ENCODE measurements around the gene CAPZB.
"Not testable (repeated sequence)": the region's sequence is repeated elsewhere in the genome, so short reads cannot be mapped to it uniquely, and the experiment has no call there.

The CAPZB gene

DNA sequence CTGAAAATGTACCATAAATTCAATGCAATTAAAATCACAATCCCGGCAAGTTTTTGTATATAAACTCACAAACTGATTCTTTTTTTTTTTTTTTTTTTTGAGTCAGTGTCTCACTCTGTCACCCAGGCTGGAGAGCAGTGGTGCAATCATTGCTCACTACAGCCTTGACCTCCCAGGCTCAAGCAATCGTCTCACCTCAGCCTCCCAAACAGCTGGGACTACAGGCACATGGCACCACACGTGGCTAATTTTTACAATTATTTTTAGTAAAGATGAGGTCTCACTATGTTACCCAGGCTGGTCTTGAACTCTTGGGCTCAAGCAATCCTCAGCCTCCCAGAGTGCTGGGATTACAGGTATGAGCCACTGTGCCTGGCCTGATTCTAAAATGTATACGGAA, 12.1 kb upstream of the CAPZB start:
- DNase-seq (ENCODE audit: low read depth) = not testable (repeated sequence)

DNA sequence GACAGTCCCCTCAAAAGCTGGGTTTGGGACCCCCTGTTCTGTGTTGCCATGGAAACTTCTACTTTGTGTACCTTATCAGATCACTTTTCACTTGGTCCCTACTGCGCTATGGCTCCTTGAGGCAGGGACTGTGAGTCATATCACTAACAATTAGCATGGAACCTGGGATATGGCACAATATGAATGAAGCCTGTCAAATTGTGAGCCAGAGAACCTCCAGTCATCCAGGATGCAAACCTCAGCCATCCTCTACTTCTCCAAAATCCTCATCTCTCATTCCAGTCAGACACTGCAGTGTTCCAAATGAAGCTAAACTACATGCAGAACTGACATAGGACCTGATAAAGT, 11.2 kb upstream of the CAPZB start:
- DNase-seq (ENCODE audit: low read depth) = no peak

DNA sequence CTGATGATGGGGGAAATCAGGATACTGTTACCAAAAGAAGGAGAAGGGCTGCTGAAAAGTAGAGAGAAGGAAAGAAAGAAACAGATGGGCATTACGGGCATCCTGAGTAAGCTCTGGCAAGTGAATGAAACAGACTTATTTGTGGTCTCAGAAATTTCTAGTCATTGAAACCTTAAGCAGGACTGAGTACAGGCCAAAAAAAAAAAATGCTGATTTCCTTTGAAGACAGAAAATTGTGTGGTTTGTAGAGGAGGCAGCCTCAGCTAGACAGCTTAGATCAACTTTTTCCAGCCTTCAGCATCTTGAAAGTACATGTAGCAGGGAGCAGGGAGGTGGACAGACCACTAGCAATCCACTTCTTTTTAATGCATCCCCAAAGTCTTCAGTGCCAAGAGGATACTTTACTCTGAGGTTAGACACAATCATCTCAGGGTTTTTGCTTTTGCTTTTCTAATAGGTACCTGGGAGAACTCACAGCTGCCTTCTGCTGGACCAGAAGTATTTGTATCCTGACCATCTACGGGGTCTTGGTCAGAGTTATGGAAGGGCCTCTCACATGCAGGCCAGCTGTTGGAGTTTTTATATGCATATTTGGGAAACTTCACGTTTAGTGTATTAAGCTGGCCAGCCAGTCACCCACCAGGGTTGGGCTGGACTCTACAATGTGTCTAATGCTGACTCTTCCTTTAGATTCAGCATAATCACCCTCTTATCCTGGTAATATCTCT, 10.6 kb upstream of the CAPZB start:
- DNase-seq (ENCODE audit: low read depth) = no peak

DNA sequence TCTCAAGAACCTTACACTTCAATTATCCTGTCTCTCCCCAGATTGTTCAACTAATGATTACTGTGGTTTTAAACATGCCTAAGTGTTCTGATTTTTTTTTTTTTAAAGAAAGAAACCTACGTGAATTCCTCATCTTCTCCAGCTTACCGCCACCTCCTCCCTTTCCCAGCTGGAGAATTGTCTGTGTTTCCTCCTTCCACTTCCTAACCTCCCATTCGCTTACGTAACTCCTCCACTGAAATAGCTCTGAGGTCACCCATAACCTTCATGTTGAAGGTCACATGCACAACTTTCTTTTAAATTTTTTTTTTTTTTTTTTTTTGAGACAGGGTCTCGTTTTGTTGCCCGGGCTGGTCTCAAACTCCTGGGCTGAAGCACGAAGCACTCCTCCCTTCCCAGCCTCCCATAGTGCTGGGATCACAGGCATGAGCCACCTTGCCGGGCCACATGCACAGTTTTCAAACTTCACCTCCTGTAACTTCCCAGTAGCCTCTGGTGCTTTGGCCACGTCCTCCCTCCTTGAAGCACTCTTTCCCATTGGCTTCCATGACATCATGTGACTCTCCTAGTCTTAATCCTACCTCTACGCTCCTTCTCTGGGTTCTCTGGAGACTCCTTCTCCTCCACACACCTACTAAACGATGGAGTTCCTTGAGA, 9.8 kb upstream of the CAPZB start:
- no peak for DNase-seq (ENCODE audit: low read depth)

DNA sequence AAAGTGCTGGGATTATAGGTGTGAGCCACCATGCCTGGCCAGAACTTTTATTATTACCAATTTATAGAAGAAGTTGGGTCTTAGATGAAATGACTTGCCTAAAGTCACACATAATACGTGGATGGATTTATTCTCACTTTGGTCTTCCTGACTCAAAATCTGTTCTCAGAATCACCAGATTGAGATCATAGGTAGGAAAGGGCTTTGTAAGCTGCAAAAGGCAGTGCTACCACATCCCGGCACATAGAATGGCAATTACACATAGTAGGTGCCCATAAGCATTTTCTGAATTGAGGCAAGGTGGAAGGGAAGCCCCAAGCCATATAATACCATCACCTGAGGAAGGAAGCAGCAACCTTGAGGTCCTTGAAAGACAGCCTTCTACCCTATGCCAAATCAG, 8.2 kb upstream of the CAPZB start:
- DNase-seq (ENCODE audit: low read depth) = no peak

DNA sequence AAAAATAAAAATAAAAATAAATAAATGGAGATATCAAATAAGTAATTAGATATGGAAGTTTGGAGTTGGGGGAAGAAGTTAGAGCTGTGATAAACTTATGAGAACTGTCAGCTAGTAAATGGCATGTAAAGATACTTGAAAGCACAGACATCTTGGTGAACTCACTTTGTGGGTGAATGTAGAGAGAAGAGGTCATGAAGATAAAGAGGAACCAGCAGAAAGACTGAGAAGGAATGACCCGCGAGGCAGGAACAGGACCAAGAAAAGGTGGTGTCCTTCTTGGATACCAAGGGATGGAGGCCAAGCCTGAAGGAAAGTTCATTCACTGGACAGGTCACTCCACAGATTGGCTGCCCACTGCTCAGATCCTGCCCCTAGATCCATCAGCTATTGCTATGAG, 4.7 kb upstream of the CAPZB start:
- DNase-seq (ENCODE audit: low read depth) = no peak

DNA sequence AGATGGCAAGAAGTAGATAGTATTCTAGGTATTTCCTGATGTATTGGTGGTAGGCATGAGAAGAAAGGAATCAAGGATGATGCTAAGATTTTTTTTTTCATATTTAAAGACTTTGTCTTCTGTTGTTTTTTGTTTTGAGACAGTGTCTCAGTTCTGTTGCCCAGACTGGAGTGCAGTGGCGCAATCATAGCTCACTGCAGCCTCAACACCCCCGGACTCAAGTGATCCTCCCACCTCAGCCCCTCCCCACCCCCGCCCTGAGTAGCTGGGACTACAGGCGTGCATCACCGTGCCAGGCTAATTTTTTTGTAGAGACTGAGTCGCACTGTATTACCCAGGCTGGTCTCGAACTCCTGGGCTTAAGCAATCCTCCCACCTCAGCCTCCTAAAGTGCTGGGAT, 2.8 kb upstream of the CAPZB start:
- no peak for DNase-seq (ENCODE audit: low read depth)

DNA sequence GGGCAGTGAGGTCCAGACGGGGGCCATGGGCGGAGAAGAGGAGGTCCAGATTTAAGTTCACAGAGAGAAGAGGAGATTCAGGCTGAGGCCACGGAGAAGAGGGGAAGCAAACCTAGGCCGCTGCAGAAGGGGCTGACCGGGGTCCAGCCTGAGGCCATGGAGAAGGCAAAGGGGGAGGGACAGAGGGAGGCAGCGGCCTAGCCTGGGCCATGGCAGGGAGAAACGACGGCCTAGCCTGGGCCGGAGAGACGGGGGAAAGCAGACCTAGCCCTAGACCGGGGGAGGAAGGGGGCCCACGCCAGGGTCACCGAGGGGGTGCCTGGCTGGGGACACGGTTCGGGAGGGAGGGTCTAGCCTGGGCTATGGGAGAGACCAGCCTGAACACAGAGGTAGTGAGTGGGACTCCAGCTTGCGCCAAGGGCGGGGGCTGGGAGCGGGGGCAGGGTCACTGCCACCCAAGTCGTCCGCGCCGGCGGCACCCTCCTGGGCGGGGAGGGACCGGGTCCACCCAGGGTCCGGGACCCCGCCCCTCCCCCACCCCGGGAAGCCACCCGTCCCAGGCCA, 459 bp downstream of the CAPZB start:
- DNase-seq (ENCODE audit: low read depth) = no peak

DNA sequence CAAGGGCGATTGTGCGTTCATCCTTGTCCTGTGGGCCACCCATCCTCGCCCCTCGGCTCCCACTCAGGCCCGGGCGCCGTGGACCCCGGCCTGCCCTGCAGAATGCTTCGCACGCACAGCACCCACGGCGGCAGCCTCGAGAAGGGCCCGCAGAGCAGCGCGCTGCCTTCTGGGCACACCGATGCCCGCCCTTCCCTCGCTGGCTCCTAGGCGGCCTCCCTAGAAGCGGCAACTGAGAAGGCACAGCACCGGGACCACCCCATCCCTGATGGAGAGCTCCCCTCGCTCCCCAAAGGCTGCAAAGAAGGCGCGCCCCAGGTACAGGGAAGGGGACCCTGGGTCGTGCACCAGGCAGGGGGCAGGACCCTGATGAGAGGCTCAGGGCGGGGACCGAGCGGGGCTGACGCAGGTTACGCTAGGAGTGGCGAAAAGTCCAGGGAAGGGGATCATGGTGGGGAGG, 971 bp downstream of the CAPZB start:
- DNase-seq (ENCODE audit: low read depth) = no peak

DNA sequence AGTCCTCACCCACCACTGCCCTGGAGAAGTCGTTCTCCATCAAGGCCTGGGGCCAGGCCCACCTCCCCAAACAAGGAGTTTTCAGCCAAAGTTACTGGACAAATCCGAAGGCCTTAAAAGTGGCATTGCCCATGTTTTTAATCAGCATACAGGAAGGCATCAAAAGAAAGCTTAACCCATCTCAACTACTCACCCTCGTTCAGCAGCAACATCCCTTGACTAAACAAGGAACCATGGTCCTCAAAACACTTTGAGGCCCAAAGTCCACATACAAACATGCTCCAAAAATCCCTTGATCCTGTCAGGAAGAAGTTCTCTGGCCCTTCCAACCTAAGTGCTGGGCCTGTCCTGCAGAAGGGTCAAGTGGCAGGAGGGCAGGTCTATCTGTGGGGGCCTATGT, 1.6 kb downstream of the CAPZB start:
- no peak for DNase-seq (ENCODE audit: low read depth)

DNA sequence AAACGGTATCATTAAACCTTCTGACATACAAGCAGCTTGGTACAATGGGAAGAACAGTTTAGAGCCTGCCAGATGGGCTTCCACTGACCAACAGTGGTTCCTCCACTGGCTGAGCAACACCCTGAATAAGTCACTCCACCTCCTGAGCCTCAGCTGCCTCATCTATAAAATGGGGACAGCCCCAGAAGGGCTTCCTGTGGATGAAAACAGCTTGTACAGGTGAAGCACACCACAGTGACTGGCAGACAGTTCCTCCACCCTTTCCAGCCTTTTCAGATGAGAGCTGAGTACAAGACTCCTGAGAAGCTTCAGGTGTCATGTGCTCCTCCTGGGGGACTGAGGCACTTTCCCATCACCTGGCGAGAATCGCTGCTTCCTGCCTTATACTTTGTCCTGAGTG, 2.1 kb downstream of the CAPZB start:
- DNase-seq (ENCODE audit: low read depth) = no peak

DNA sequence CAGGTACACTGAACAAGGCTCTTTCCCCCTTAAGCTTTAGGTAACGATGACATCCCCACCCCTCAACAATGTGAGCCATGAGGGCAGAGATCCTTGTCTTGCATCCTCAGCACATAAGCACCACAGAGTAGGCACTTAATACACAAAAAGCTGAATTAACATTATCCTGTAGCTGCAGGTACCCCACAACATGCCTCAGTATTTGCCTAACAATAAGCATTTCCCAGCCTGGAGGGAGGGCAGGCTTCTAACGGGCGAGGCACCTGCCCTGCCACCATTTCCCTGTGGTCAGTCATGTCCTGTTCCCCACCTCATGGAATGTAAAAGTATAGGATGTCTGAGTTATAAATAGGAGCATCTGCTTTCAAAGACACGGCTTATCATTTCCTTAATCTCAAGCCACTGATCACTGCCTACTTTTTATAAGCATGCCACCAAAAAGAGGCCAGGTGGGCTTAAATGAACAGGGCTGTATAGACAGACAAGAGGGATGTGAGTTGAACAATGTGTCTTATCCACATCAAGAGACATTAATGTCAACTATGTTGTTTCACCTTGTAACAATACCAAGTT, 3.4 kb downstream of the CAPZB start:
- no peak for DNase-seq (ENCODE audit: low read depth)

DNA sequence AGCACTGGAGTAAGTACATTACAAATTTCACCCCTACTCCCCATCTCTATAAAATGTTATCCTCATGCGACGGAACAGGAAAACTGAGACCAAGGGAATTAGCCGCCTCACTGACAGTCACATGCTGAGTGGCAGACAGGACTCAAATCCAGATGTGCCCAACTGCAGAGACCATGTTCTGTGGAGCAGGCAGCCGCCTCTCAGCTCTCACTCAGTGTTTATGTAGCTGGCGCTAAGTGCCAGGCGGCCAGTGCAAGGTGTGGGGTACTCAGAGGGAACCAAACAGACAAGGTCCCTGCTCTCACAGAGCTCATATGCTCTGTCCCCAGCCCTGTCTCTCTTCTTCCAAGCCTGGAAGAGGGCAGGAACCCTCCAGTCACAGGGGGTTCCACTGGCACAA, 5.1 kb downstream of the CAPZB start:
- DNase-seq (ENCODE audit: low read depth) = no peak

DNA sequence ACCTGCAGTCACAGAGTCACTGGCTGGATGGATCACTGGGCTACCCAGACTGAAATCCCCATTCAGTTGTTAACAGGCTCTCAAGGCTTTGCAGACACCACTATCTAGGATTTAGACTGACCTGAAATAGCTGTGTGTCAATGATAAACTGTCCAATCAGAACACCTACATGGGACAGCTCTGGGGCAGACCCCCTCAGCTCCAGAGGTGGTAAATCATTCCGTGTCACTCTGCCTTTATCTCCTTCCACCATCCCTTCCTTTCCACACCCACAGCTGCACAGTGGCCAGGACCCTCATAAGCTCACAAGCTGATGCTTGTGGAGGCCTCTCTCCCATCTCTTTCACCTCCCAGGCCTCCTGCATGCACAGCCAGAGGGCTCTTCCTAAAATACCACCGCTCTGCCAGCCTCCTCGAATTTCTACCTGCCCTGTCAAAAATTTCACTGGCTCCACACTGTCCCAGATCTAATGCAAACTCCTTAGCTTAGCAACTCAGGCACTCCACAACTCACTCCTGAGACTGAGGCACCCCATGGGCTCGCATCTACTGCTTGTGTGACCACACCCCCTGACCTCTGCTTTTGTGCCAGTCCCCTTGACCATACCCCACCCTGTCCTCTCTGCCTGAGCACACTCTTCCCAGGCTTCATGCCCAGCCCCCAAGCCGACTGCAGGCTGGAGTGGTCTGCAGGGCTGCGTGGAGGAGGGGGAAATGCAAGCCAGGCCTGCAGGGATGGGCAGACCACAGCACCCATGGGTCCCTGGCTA, 5.8 kb downstream of the CAPZB start:
- no peak for DNase-seq (ENCODE audit: low read depth)

DNA sequence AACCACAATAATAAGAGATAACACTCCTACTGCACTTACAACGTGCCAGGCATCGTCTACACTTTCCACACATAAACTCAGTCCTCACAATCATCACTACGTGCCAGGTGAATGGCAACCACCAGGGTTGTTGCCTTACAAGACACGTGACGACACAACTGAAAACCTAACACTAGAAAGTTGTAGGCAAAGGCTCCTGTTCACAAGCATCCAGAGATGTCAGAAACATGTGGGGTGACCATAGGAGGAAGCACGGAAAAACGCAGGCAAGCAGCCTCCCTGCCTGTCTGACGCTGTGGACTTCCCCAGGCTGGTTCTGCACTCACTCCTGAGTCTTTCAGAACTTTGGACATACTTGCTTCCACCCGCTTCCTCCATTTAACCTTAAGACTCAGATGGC, 7.0 kb downstream of the CAPZB start:
- DNase-seq (ENCODE audit: low read depth) = no peak

DNA sequence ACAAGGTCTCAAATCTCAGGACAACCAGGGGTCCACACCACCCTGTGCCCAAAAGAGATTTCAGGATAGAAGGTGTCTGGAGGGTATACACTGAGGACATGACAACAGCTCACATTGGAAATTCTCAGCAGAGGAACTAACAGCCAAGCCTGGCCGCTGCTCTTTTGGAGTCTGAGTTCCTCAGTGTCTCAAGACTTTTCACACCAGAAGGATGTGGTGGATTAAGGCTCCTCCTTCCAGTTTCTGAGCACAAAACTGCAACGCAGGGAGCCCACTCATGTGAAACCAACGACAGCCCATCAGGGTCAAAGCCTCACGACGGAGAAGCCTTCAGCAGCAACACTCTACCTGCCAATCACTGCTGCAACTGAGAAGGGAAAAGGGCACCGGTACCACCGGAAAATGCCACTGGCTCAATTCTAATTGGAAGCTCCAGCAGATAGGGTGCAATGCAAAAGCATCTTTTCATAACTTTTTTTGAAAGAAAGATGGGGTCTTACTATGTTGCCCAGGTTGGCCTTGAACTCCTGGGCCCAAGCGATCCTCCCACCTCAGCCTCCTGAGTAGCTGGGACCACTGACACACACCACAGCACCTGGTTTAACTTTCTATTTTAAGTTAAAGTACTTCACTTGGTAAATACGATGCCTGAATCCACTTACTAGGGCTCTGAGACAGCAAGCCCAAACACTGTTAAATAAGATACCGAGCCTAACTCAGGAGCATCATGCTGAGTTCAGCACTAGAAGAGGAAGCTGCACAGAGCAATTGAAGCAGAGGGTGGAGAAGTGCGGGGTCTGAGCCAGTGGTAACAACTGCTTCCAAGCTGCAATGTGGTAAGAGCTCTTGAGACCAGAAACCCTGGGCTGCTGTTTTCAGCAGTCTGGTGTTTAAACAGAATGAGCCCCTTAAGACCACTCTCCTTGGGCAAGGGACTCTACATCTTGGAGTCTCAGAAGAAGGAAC, 7.8 kb downstream of the CAPZB start:
- DNase-seq (ENCODE audit: low read depth) = no peak

DNA sequence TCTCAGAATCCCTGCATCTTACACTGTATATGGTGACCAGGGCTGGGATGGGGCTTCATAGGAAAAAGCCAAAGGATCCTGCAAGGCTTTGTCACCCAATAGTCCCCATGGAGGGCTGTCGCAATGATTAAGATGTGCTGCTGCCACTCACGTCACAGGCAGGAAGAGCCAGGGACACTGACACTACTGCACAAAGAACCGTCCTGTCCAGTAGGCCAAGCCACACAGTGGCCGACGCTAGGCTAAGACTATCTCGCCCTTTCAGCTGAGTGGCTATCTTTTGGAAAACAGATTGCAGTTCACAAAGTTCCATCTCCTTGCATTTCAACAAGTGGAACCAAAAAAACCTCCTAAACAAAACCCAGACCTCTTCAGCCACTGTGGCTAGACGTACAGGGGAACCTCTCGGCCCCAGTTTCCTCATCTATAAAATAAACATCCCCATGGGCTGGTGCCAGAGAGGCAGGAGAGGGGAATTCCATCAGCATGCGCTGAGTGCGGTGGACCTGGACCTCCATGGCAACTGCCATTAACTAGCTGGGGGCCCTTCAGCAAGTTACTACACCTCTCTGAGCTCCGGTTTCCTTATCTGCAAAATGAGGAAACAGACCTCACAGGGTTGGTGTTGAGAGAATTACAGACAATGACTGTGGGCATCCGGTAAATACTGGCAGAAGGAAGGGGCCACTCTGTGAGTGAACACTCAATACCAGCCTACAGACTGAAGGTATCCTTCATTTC, 8.7 kb downstream of the CAPZB start:
- no peak for DNase-seq (ENCODE audit: low read depth)

DNA sequence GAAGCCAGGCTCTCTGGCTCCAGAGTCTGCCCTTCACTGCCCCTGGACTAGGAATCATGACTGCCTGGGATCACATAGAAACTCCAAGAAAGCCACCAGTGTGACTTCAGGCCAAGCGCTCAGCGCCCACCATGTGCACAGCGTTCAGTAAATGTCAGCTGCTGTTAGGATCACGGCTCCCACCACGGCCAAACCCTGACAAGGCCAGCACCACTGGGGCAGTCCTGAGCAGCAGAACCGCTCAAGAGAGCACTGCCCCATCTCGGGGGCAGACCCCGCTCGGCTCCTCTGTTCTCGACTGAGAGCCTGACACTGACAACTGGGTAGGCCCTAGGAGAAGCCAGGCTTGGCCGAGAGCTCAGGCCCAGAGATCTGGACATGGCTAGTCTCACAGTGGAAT, 10.0 kb downstream of the CAPZB start:
- DNase-seq (ENCODE audit: low read depth) = no peak

DNA sequence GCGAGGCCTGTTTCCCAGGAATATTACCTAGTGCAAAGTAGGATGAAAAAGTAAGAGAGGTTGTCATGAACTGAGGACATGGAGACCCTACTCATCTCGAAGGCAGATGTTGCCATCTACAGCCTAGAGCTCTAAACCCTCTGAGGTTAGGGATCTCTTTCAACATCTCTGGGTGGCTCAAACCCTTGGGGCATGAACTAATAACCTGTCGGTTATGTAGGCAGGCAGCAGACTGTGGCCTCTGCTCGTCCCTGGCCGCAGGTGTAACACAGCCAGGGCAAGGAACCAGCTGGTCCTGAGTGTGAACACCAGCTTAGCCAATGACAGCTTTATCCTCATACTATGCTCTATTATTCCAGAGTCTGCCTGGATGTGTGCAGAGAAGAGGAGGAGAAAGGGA, 13.2 kb downstream of the CAPZB start:
- no peak for DNase-seq (ENCODE audit: low read depth)

DNA sequence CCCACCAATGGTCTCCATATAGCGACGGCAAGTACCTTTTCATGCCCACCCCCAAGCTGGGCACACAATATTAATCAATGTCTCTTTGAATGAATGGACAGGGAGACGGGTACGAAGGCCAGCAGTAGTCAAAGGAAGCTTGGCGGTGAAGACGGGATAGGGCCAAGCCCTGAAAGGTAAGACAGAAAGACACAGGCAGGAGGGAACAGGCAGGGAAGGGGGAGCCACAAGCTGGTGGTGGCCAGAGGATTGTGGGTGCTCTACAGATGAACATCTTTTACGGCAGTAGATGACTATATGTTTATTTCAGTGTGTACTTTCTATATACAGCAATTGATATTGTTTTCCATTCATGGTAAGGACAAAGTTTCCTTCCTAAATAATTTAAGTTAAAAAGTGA, 16.3 kb downstream of the CAPZB start:
- DNase-seq (ENCODE audit: low read depth) = no peak
